Amniotic epithelial cell (primary cell): ENCODE results near the gene TFIP11.

Experiments
- DNase-seq: peaks from one replicate; pipeline ENCODE4 v3.0.0-alpha.2; 2010; ENCODE audit warnings: low read depth

The TFIP11 gene

GRCh38 chr22:26448334-26448733 is 63.9 kb downstream of the TFIP11 start:
- no peak for DNase-seq

GRCh38 chr22:26447584-26448329 is 64.5 kb downstream of the TFIP11 start:
- no peak for DNase-seq

GRCh38 chr22:26446808-26447515 is 65.3 kb downstream of the TFIP11 start:
- DNase-seq, result no peak

GRCh38 chr22:26445577-26446275 is 66.5 kb downstream of the TFIP11 start:
- DNase-seq, result no peak

GRCh38 chr22:26444777-26445176 is 67.5 kb downstream of the TFIP11 start:
- DNase-seq, result no peak

GRCh38 chr22:26443901-26444690 is 68.2 kb downstream of the TFIP11 start:
- no peak for DNase-seq

GRCh38 chr22:26442086-26442756 is 70.1 kb downstream of the TFIP11 start:
- DNase-seq, result no peak
